HepG2 (cell line): ENCODE results near the gene ERRFI1. TPM values are rescaled to one million over a fixed set of nuclear protein-coding genes. Genes with fewer than 3 reads are reported as not detected.

Experiments used
- ATF6 ChIP-seq: sonication (generic); formaldehyde crosslinking; conservative IDR thresholded peaks from 2 replicates; pipeline ENCODE4 v1.4.0; 2020; ENCODE audit warnings: missing genetic modification reagents
- BRD4 ChIP-seq: sonication (generic); formaldehyde crosslinking; IDR thresholded peaks from 2 replicates; pipeline ENCODE4 v1.4.0; 2020; ENCODE audit warnings: missing genetic modification reagents
- CREM ChIP-seq, 2 experiments: sonication (generic) in 1 of 2; formaldehyde crosslinking in 1 of 2; IDR thresholded peaks; 2 replicates each; pipeline versions ENCODE4 v1.4.0 to v1.6.1; 2016 to 2020; ENCODE audit warnings: antibody characterized with exemption in 1 of 2, mild to moderate bottlenecking in 1 of 2, missing genetic modification reagents in 1 of 2
- FUBP1 ChIP-seq: sonication (generic); formaldehyde crosslinking; IDR thresholded peaks from 2 replicates; pipeline ENCODE4 v1.5.1; 2020; ENCODE audit warnings: missing genetic modification reagents, mild to moderate bottlenecking, borderline replicate concordance
- KAT8 ChIP-seq: IDR thresholded peaks from 2 replicates; pipeline ENCODE4 v1.6.1; 2016; ENCODE audit warnings: missing genetic modification reagents, missing compliant biosample characterization
- MTA1 ChIP-seq: sonication (generic); formaldehyde crosslinking; IDR thresholded peaks from 2 replicates; pipeline ENCODE4 v1.4.0; 2020; ENCODE audit warnings: missing genetic modification reagents, mild to moderate bottlenecking, borderline replicate concordance
- MYC ChIP-seq: sonication (generic); formaldehyde crosslinking; IDR thresholded peaks from 2 replicates; pipeline ENCODE4 v1.9.0; 2021; ENCODE audit warnings: missing genetic modification reagents, borderline replicate concordance
- NFRKB ChIP-seq: fragments of 450-650 bp; IDR thresholded peaks from 2 replicates; pipeline ENCODE4 v1.6.1; 2017
- NR2F6 ChIP-seq, 2 experiments: IDR thresholded peaks; 2 replicates each; pipeline ENCODE4 v1.6.1; 2016; ENCODE audit warnings: antibody characterized with exemption in 1 of 2, mild to moderate bottlenecking in 1 of 2
- PAF1 ChIP-seq: IDR thresholded peaks from 2 replicates; pipeline ENCODE4 v1.6.1; 2016; ENCODE audit warnings: missing genetic modification reagents, missing compliant biosample characterization
- PHF5A ChIP-seq: IDR thresholded peaks from one replicate; pipeline ENCODE4 v1.6.1; 2018; ENCODE audit warnings: low read depth, missing genetic modification reagents; ENCODE audit not compliant: unreplicated experiment
- RBFOX2 ChIP-seq: fragments of 200-400 bp; formaldehyde crosslinking; IDR thresholded peaks from 2 replicates; pipeline ENCODE4 v1.6.1; 2017; ENCODE audit warnings: low read depth, mild to moderate bottlenecking, low read length
- SIN3B ChIP-seq: fragments of 150-350 bp; IDR thresholded peaks from 2 replicates; pipeline ENCODE4 v1.6.1; 2014; ENCODE audit warnings: low read length
- SSRP1 ChIP-seq: IDR thresholded peaks from 2 replicates; pipeline ENCODE4 v1.6.1; 2016; ENCODE audit warnings: control low read depth
- TBL1XR1 ChIP-seq: fragments of 150-350 bp; IDR thresholded peaks from 2 replicates; pipeline ENCODE4 v1.6.1; 2014; ENCODE audit warnings: borderline replicate concordance, low read length; ENCODE audit not compliant: partially characterized antibody
- XRCC5 ChIP-seq: fragments of 200-400 bp; formaldehyde crosslinking; optimal IDR thresholded peaks from 2 replicates; pipeline ENCODE3; 2017; ENCODE audit warnings: mild to moderate bottlenecking, low read length
- ZBTB33 ChIP-seq: sonication (generic); formaldehyde crosslinking; IDR thresholded peaks from 2 replicates; pipeline ENCODE4 v1.4.0; 2020; ENCODE audit warnings: missing genetic modification reagents
- ZBTB7A ChIP-seq: sonication (generic); formaldehyde crosslinking; IDR thresholded peaks from 2 replicates; pipeline ENCODE4 v1.8.0; 2022; ENCODE audit warnings: mild to moderate bottlenecking, missing genetic modification reagents
- ZNF383 ChIP-seq: sonication (generic); formaldehyde crosslinking; IDR thresholded peaks from 2 replicates; pipeline ENCODE4 v1.4.0; 2020; ENCODE audit warnings: missing genetic modification reagents, mild to moderate bottlenecking, borderline replicate concordance
- ZNF564 ChIP-seq: sonication (generic); formaldehyde crosslinking; IDR thresholded peaks from 2 replicates; pipeline ENCODE4 v1.8.1; 2023; ENCODE audit warnings: mild to moderate bottlenecking, missing genetic modification reagents
- ZNF574 ChIP-seq: sonication (generic); formaldehyde crosslinking; IDR thresholded peaks from 2 replicates; pipeline ENCODE4 v1.4.0; 2020; ENCODE audit warnings: missing genetic modification reagents
- ZNF629 ChIP-seq: sonication (generic); formaldehyde crosslinking; conservative IDR thresholded peaks from 2 replicates; pipeline ENCODE4 v1.5.0; 2020; ENCODE audit warnings: missing genetic modification reagents
- ZNF652 ChIP-seq: IDR thresholded peaks from 2 replicates; pipeline ENCODE4 v1.6.1; 2016; ENCODE audit warnings: low read depth, borderline replicate concordance
- polyA plus RNA-seq, 8 experiments: library from polyadenylated mRNA; depleted of rRNA in 3 of 8; stranded (reverse) in 7 of 8; unstranded in 1 of 8; fragments of >200 nt; fragmentation: Illumina TruSeq in 4 of 8; extraction: Trizol in 4 of 8; gene quantifications; 2 replicates each; pipeline versions ENCODE4 v1.2.1 to v1.2.3, GENCODE V29; 2011 to 2016; ENCODE audit warnings: low read depth in 4 of 8, missing spikeins in 1 of 8, mixed read lengths in 1 of 8; ENCODE audit not compliant: insufficient read depth in 1 of 8
- total RNA-seq, 5 experiments: library from RNA; depleted of rRNA; stranded (reverse); fragments of >200 nt; fragmentation: Illumina TruSeq; extraction: Trizol; gene quantifications; 2 replicates each; pipeline ENCODE4 v1.2.3, GENCODE V29; 2016; ENCODE audit warnings: low read depth in 1 of 5

ERRFI1 gene
- total and polyA plus RNA-seq, 2 of the 13 experiments (the other 11 are each of a cell fraction or from before 2014, with no cell fraction given), result 84.4 to 753 TPM

GRCh38 chr1:8016210-8016894 lies 9.8 kb downstream of the ERRFI1 start (continued):
- TF ChIP-seq TBL1XR1 (no peak), ZNF652 (CRISPR knock-in tag) (no peak), XRCC5 (no peak), MTA1 (no peak), ZNF574 (CRISPR knock-in tag) (no peak), ZBTB33 (CRISPR knock-in tag) (no peak), ZBTB7A (CRISPR knock-in tag) (no peak), PHF5A (no peak), ZNF564 (no peak), FUBP1 (CRISPR knock-in tag) (no peak), MYC (CRISPR knock-in tag) (no peak), NFRKB (no peak), ZNF383 (CRISPR knock-in tag) (no peak), SSRP1 (CRISPR knock-in tag) (0 out of 2 replicates have a peak, but pooled peaks have one; percentile 7), ZNF629 (CRISPR knock-in tag) (no peak), BRD4 (CRISPR knock-in tag) (no peak), SIN3B (no peak), CREM (IDR thresholded peaks at IDR 0.05) (0 out of 2 replicates have a peak, but pooled peaks have one; percentile 19), CREM (CRISPR knock-in tag; IDR thresholded peaks at IDR 0.05) (no peak), NR2F6 (IDR thresholded peaks at IDR 0.05) (peak; percentile 38; the same call in 1 of the 2 replicates), NR2F6 (CRISPR knock-in tag; IDR thresholded peaks at IDR 0.05) (no peak), ATF6 (CRISPR knock-in tag) (no peak), RBFOX2 (peak; percentile 65), PAF1 (CRISPR knock-in tag) (peak; percentile 86), KAT8 (CRISPR knock-in tag) (no peak)
